Neuronal stem cell (in vitro differentiated cells): ENCODE data around the gene SYNGR3.
A peak's percentile ranks its signal among the peaks of the same experiment; 100 is the strongest.

Experiments used
- DNase-seq: peaks from one replicate; pipeline ENCODE4 v3.0.0-alpha.2; 2013; ENCODE audit warnings: low spot score
- H2AFZ ChIP-seq: one replicate; pipeline ENCODE4 v1.6.1; 2013; ENCODE audit warnings: mild to moderate bottlenecking, low read length, inconsistent platforms
- H2AK5ac ChIP-seq: 2 replicates; pipeline ENCODE4 v1.6.1; 2013; ENCODE audit warnings: low read depth, mild to moderate bottlenecking, inconsistent platforms, low read length, moderate library complexity, mixed read lengths
- H2BK120ac ChIP-seq: 2 replicates; pipeline ENCODE4 v1.6.1; 2013; ENCODE audit warnings: low read depth, mild to moderate bottlenecking, inconsistent platforms, low read length, moderate library complexity, mixed read lengths
- H2BK12ac ChIP-seq: one replicate; pipeline ENCODE4 v1.6.1; 2013; ENCODE audit warnings: low read length, inconsistent platforms
- H2BK15ac ChIP-seq: 2 replicates; pipeline ENCODE4 v1.6.1; 2013; ENCODE audit warnings: mild to moderate bottlenecking, low read length, inconsistent platforms, mixed read lengths
- H2BK5ac ChIP-seq: one replicate; pipeline ENCODE4 v1.6.1; 2013; ENCODE audit warnings: inconsistent platforms, mild to moderate bottlenecking, low read length, moderate library complexity
- H3K14ac ChIP-seq: one replicate; pipeline ENCODE4 v1.6.1; 2013; ENCODE audit warnings: low read length, inconsistent platforms
- H3K18ac ChIP-seq: 2 replicates; pipeline ENCODE4 v1.6.1; 2013; ENCODE audit warnings: low read length, inconsistent platforms
- H3K23ac ChIP-seq: 2 replicates; pipeline ENCODE4 v1.6.1; 2013; ENCODE audit warnings: low read depth, mild to moderate bottlenecking, mixed read lengths, low read length, inconsistent platforms; ENCODE audit not compliant: poor library complexity
- H3K27ac ChIP-seq: replicated peaks from 3 replicates; pipeline ENCODE4 v1.5.1; 2013; ENCODE audit warnings: low read length, inconsistent platforms
- H3K27me3 ChIP-seq, 3 experiments: 2 replicates each; pipeline ENCODE4 v1.6.1; 2013; ENCODE audit warnings: low read length in 3 of 3, mild to moderate bottlenecking in 2 of 3, inconsistent platforms in 1 of 3, low read depth in 1 of 3, mixed read lengths in 1 of 3, moderate library complexity in 1 of 3; ENCODE audit not compliant: control insufficient read depth in 3 of 3, insufficient read depth in 3 of 3
- H3K36me3 ChIP-seq, 2 donors: replicated peaks in 1 of 2; 2 replicates each; pipeline ENCODE4 v1.6.1; 2013; ENCODE audit warnings: low read length in 2 of 2; ENCODE audit not compliant: control insufficient read depth in 2 of 2, insufficient read depth in 2 of 2
- H3K4ac ChIP-seq: 2 replicates; pipeline ENCODE4 v1.6.1; 2013; ENCODE audit warnings: inconsistent platforms, mild to moderate bottlenecking, low read length, moderate library complexity
- H3K4me1 ChIP-seq, 2 donors: 1 replicate in 1 of 2; 2 replicates in 1 of 2; pipeline ENCODE4 v1.6.1; 2013; ENCODE audit warnings: low read length in 2 of 2, low read depth in 1 of 2; ENCODE audit not compliant: control insufficient read depth in 2 of 2, insufficient read depth in 1 of 2
- H3K4me2 ChIP-seq: one replicate; pipeline ENCODE4 v1.6.1; 2013; ENCODE audit warnings: mild to moderate bottlenecking, low read length, inconsistent platforms; ENCODE audit not compliant: insufficient read depth, poor library complexity, severe bottlenecking
- H3K4me3 ChIP-seq, 2 donors: 2 replicates each; pipeline ENCODE4 v1.5.1; 2013; ENCODE audit warnings: low read length in 2 of 2, mild to moderate bottlenecking in 2 of 2, inconsistent platforms in 1 of 2, moderate library complexity in 1 of 2
- H3K79me1 ChIP-seq: one replicate; pipeline ENCODE4 v1.6.1; 2013; ENCODE audit warnings: low read depth, mild to moderate bottlenecking, inconsistent platforms, low read length, moderate library complexity
- H3K9ac ChIP-seq: one replicate; pipeline ENCODE4 v1.6.1; 2013; ENCODE audit warnings: mild to moderate bottlenecking, low read depth, low read length, inconsistent platforms; ENCODE audit not compliant: poor library complexity
- H3K9me3 ChIP-seq, 2 donors: replicated peaks in 1 of 2; 2 replicates each; pipeline versions ENCODE3 to v1.6.1; 2013; ENCODE audit warnings: low read length in 2 of 2, mild to moderate bottlenecking in 2 of 2, inconsistent platforms in 1 of 2, low read depth in 1 of 2, mixed read lengths in 1 of 2, moderate library complexity in 1 of 2; ENCODE audit not compliant: control insufficient read depth in 2 of 2, insufficient read depth in 1 of 2
- H4K8ac ChIP-seq: one replicate; pipeline ENCODE4 v1.6.1; 2013; ENCODE audit warnings: low read depth, mild to moderate bottlenecking, inconsistent platforms, low read length, moderate library complexity
- H4K91ac ChIP-seq: one replicate; pipeline ENCODE4 v1.6.1; 2013; ENCODE audit warnings: low read length, low read depth, mild to moderate bottlenecking, inconsistent platforms; ENCODE audit not compliant: poor library complexity
- WGBS, 2 donors: extraction: QIAGEN DNeasy Blood & Tissue Kit; methylation state at CpG; one replicate each; pipeline ENCODE4 v1.1.7; 2013; ENCODE audit warnings: missing lambda C conversion rate in 2 of 2, mixed read lengths in 1 of 2; ENCODE audit not compliant: insufficient read length in 2 of 2, insufficient replicate concordance in 1 of 2; ENCODE audit errors: extremely low coverage in 2 of 2; 5-methylcytosine and 5-hydroxymethylcytosine counted together

SYNGR3 gene

DNA sequence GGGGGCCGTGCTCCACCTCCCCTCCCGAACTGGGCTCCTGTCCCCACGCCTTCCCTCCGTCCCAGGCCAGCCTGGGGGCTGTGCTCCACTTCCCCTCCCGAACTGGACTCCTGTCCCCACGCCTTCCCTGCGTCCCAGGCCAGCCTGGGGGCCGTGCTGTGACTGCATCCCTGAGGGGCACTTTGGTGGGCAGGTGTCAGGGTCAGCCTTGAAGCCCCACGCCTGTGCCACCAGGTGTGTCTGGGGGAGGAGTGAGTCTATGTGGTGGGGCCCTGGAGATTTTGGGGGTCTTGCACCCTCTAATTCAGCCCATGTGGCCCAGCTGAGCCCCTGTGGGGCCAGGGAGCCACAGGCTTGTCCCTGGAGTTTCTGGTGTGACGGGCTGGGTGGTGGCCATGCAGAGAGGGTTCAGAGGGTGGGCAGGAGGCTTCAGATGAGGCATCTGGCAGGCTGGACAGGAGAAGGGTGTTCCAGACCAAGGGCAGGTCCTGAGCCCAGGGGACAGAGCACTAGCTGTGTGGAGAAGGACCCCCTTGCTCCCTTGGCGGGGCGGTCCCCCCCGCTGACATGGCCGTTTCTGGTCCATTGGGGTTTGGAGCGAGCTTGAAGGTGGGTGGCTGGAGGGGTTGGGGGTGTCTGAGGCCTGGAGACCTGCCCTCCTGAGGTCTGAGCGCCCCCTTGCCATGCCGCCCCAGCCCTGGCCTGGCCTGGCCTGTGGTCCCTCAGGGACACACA, 45.1 kb downstream of the SYNGR3 start:
- H3K4ac ChIP-seq = no peak overlapping the region
- H2AFZ ChIP-seq = no peak overlapping the region
- peak overlapping the region; percentile 73 for H2BK12ac ChIP-seq
- DNase-seq = no peak
- peak overlapping the region in 1 of 2 donors; percentile 36 for H3K4me3 ChIP-seq
- H3K14ac ChIP-seq = no peak overlapping the region
- no peak overlapping the region for H3K27ac ChIP-seq
- peak overlapping the region; percentile 72 for H2BK120ac ChIP-seq
- H3K9ac ChIP-seq = peak overlapping the region; percentile 60
- H4K91ac ChIP-seq = no peak overlapping the region
- H2AK5ac ChIP-seq = no peak overlapping the region
- peak overlapping the region; percentile 85 for H3K23ac ChIP-seq
- no peak overlapping the region for H3K18ac ChIP-seq
- H3K4me2 ChIP-seq = no peak overlapping the region
- H3K79me1 ChIP-seq = peaks cover 3% of the 10 kb centered on the region
- H2BK5ac ChIP-seq = no peak overlapping the region
- H4K8ac ChIP-seq = no peak overlapping the region
- WGBS, 2 donors = no CpG with 5 or more reads among the region's 17 CpGs
- no peaks in the 10 kb centered on the region for H3K9me3 ChIP-seq
- no peak overlapping the region for H2BK15ac ChIP-seq
- peaks cover 7 to 29% of the 10 kb centered on the region in 2 donors for H3K4me1 ChIP-seq
- H3K36me3 ChIP-seq = peaks cover 0 to 2% of the 10 kb centered on the region in 2 donors
- H3K27me3 ChIP-seq = no peaks in the 10 kb centered on the region

DNA sequence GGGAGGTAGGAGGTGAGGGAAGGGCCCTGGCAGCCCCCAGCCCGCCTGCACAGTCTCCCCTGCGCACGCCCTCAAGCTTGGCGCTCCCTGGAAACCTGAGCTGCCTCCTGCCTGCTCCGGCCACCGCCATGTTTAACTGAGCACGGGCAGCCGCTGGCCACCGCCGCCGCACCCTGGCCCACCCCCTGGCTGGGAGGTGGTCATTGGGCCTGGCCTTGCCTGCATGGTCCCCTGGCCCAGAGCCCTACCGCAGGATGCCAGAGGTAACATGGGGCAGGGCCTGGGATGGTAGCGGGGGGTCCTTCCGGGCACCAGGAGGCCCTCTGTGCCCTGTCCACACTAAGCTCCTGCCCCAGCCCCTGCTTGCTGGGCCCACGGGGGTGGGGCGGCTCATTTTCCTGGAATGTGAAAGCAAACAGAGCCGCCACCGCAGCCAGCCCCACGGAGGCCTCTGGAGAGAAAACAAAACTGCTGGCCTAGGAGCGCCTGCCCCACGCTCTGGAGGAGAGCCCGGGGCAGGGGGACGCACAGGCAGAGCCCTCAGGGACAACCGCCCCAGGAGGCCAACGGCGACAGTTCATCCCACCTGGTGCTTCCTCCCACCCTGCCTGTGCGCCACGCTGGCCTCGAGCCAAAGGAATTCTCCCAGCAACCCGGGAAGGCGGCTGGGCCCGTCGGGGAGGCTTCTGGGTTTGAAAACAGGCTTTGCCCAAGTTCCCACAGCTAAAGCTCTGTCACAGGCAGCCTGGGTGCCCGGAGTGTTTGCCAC, 45.8 kb downstream of the SYNGR3 start:
- peak overlapping the region; percentile 73 for H2BK12ac ChIP-seq
- H3K27me3 ChIP-seq = no peaks in the 10 kb centered on the region
- H3K27ac ChIP-seq = peak overlapping the region; percentile 24
- H2BK15ac ChIP-seq = no peak overlapping the region
- DNase-seq = no peak
- peaks cover 5% of the 10 kb centered on the region for H3K79me1 ChIP-seq
- H3K4ac ChIP-seq = no peak overlapping the region
- H2BK120ac ChIP-seq = peak overlapping the region; percentile 72
- peak overlapping the region; percentile 75 for H2AK5ac ChIP-seq
- no CpG with 5 or more reads among the region's 34 CpGs for WGBS, 2 donors
- peak overlapping the region; percentile 66 for H2BK5ac ChIP-seq
- peak overlapping the region; percentile 35 for H2AFZ ChIP-seq
- H3K9ac ChIP-seq = peak overlapping the region; percentile 60
- H4K91ac ChIP-seq = no peak overlapping the region
- peaks cover 7 to 29% of the 10 kb centered on the region in 2 donors for H3K4me1 ChIP-seq
- peak overlapping the region; percentile 85 for H3K18ac ChIP-seq
- H3K14ac ChIP-seq = peak overlapping the region; percentile 82
- H3K23ac ChIP-seq = peak overlapping the region; percentile 85
- no peak overlapping the region for H3K4me2 ChIP-seq
- peaks cover 0 to 2% of the 10 kb centered on the region in 2 donors for H3K36me3 ChIP-seq
- peak overlapping the region; percentile 43 for H4K8ac ChIP-seq
- H3K4me3 ChIP-seq = no peak overlapping the region
- no peaks in the 10 kb centered on the region for H3K9me3 ChIP-seq

- DNase-seq = no peak
- Histone ChIP-seq H4K91ac (no peak overlapping the region), H3K23ac (peak overlapping the region; percentile 65), H2BK15ac (peak overlapping the region; percentile 75), H3K4me2 (no peak overlapping the region), H3K79me1 (peaks cover 5% of the 10 kb centered on the region), H3K4me3 (no peak overlapping the region), H3K27me3 (no peaks in the 10 kb centered on the region), H4K8ac (peak overlapping the region; percentile 43), H2BK5ac (peak overlapping the region; percentile 66), H2AK5ac (peak overlapping the region; percentile 81), H2BK120ac (no peak overlapping the region), H3K4ac (peak overlapping the region; percentile 76), H3K9me3 (no peaks in the 10 kb centered on the region), H3K18ac (no peak overlapping the region), H3K36me3 (peaks cover 0 to 2% of the 10 kb centered on the region in 2 donors), H3K27ac (peak overlapping the region; percentile 24), H3K14ac (peak overlapping the region; percentile 82), H3K9ac (no peak overlapping the region), H2AFZ (peak overlapping the region; percentile 35), H3K4me1 (peaks cover 7 to 29% of the 10 kb centered on the region in 2 donors), H2BK12ac (peak overlapping the region; percentile 84)
- WGBS, 2 donors = no CpG with 5 or more reads among the region's 47 CpGs
Observed at GRCh38 chr16:2036200-2036966, 46.6 kb downstream of the SYNGR3 start.
